NK-92 treated with Interleukin-12 subunit alpha and Interleukin-12 subunit beta, amount 100 ng/mL, for 24 hours (cell line): Measurements from ENCODE around the gene SIPA1L3.

ENCODE experiments used
- DNase-seq: peaks from one replicate; lab custom pipeline; 2025; lab: John Stamatoyannopoulos, UW

Gene SIPA1L3

DNA sequence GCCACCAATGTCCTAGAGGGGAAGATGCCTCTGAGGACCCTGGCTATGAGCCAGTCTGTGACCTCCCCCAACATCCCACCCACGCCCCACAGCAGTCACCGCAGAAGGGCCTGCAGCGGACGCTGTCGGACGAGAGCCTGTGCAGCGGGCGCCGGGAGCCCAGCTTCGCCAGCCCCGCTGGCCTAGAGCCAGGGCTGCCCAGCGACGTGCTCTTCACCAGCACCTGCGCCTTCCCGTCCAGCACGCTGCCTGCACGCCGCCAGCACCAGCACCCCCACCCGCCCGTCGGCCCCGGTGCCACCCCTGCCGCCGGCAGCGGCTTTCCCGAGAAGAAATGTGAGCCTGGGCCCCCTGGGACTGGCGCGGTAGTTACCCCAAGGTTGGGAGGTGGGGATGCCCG is 286.4 kb downstream of the SIPA1L3 start:
- no peak for DNase-seq

DNA sequence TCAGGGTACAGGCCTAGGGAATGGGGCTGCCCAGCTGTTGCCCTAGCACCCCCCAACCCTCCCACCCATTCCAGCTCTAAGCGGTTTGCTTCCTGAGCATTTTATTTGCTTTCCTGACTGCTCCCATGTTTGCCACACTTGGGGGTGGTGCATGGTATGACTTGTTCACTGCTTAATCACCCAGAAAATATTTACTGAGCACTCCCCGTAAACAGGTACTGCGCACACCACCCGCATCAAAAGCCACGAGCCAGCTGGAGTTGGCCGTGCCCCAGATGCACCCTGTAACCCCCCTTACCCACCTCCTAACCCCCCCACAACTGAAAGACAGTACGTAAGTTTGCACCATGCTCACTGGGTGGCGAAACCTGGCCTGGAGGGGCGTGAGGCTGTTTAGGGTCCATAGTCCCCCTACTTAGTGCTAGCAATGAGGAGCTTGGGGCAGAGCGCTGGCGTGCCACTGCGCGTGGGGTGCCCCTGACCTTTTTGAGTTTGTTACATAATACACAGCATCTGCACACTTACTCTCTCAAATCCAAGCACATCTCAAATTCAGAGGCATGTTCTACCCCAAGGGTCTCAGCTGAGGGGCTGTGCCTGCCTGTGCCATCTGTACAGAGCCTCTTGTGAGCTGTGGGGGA is 287.2 kb downstream of the SIPA1L3 start:
- DNase-seq: no peak

DNA sequence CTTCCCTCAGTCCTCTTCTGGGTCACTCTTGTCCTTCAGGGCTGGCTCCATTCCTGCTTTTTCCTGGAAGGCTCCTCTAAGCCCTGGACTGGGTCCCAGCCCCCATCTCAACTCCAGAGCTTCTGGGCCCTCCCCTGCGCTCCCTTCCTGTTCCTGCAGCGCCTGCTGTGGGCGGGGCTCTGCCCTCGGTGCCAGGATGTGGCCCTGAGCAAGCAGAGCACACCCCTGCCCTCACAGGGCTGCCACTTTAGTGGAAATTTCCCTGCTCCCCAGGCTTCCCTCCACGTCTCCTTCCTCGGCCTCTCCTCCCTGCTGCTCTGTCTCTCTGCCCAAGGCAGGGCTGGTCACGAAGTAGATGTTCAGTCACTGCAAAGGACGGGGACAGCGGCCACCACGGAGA is 288.2 kb downstream of the SIPA1L3 start:
- no peak for DNase-seq

DNA sequence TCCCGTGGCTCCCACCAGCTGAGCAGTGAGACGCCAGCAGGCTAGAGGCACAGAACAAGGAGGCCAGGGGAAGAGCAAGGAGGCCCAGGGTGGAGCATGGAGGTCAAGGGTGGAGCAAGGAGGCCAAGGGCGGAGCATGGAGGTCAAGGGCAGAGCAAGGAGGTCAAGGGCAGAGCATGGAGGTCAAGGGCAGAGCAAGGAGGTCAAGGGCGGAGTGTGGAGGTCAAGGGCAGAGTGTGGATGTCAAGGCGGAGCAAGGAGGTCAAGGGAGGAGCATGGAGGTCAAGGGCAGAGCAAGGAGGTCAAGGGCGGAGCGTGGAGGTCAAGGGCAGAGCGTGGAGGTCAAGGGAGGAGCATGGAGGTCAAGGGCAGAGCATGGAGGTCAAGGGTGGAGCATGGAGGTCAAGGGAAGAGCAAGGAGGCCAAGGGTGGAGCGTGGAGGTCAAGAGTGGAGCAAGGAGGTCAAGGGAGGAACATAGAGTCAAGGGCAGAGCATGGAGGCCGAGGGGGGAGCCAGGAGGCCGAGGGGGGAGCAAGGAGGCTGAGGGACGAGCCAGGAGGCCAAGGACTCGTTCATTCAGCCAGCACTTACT is 289.3 kb downstream of the SIPA1L3 start:
- DNase-seq: no peak

DNA sequence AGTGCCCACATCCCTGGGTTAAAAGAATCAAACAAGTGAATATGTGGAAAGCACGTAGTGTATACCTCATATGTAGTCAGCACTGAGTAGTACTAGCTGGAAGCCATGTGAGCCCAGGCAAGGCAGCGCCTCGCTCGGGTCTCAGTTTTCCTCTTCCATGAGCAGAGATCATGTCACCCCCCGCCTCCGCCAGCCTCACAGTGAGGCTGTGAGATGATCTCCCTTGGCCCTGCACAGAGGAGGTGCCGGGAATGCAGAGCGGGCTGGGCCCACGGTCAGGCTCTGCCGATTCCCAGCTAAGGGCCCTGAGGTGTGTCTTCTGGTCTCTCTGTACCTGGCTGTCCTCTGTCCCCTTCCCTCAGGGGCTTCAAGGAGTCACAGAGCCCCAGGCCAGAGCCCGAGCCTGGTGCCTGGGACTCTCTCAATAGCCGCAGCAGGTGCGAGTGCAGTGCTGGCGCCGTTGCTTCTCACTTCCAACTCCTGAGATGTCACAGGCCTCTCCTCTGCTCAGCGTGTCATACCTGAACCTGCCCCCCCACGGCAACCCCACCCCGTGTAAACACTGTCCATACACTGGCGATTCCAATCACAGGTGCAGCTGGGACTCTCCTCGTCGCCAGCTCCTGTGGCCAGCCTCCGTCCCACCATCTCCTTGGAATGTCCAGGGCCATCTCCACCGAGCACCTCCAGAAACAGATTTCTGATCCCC is 290.1 kb downstream of the SIPA1L3 start:
- no peak for DNase-seq

DNA sequence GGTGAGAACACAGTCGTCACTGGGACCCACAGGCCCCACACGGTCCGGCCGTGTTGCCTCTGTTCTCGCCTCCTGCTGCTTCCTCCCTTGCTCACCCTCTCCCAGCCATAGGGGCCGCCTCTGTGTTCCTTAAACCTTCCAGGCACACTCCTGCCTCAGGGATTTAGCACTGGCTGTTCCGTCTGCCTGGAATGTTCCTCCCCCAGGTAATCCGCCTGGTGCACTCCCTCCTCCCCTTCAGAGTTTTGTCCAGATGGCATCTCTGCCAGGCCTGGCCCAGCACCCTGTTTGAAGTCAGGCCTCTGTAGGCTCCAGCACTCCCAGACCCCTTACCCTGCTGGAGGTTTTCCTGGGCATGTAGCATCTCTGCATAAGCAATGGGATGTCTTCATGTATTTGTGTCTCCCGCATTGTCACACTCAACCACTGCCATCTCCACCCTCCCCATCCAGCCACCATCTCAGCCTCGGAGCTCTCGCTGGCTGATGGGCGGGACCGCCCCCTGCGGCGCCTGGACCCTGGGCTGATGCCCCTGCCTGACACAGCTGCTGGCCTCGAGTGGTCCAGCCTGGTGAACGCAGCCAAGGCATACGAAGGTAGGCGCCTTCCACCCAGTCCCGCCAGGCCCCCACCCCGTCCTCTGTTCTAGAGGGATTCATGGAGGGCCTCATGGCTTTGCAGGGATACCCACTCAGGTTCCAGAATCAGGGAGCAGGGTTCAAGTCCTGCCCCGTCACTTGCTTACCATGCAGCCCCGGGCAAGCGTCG is 291.1 kb downstream of the SIPA1L3 start:
- DNase-seq: no peak

DNA sequence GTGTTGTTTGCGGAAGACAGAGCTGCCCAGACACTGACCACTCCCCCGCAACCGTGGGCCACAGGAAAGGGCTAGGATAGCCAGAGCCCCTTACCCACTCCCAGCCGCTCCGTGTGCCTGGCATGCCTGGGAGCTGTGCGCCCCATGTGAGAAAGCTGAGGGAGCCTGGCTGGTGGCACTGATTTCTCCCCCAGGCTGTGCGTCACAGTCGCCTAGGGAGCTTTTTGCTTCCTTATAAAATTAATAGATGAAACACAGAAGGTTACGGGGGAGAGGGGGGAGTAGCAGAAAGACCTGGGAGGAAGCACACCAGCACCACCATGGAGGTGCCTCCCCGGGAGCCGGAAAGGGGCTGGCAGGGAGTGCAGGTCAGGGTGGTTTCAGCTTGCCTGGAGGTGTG is 292.3 kb downstream of the SIPA1L3 start:
- DNase-seq: no peak

DNA sequence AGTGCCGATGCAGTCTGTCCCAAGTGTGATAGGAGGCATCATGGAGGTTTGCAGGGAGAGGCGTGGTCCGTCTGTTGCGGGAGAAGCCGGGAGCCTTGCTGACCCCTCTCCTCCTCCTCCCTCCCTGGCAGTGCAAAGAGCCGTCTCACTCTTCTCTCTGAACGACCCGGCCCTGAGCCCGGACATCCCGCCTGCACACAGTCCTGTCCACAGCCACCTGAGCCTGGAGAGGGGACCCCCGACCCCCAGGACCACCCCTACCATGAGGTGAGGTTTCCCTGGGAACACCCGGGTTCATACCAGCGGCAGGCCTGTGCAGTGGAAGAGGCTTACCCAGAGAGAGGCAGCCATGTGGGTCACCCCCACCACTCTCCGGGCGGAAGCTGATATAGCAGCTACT is 294.7 kb downstream of the SIPA1L3 start:
- no peak for DNase-seq

DNA sequence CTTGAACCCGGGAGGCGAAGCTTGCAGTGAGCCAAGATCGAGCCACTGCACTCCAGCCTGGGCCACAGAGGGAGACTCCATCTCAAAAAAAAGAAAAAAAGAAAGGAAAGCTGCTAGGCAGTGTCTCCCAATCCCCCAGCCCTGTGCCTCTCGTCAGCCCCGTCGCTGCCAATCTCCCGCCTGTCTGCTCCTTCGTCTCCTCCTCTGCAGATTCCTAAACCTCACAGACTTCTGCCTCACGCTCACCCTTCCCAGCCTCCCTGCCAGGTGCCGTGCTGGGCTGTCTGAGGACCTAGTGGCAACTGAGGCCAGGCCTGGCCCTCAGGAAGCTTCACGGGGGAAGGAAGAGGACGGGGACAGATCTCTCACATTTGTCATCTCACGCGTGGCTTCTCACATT is 295.5 kb downstream of the SIPA1L3 start:
- no peak for DNase-seq

DNA sequence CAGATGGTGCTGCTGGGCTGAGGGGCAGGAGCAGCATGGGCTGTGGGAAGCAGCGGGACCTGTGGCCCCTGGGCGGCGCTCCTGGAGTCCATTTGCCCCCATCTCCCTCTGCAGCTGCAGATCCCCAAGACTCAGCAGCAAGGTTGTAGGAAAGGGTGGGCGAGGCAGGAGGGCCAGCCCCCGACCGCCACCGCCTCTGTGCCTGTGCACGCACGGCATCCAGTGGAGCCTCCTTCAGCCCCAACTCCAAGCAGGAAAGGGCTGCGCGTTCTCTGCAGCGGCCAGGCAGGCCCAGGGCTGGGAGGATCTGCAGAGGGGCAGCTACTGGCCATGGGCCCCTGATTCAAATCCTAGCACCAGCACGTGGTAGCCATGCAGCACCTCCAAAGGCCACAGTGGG is 296.2 kb downstream of the SIPA1L3 start:
- no peak for DNase-seq

DNA sequence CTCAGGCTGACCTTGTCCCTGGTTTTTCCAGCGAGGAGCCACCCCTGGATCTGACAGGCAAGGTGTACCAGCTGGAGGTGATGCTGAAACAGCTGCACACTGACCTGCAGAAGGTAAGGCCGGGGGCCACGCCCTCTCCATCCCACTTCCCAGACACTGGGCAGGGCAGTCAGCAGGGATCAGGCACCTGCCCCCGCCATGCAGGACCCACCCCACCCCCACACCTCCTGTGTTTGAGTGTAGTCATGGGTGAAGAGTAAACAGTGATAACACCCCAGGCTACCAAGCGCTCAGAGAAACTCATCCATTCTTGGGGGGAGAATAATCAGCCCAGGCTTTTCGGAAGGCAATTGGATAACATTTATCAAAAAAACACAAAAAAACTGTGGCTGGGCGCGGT is 297.1 kb downstream of the SIPA1L3 start:
- DNase-seq: no peak

DNA sequence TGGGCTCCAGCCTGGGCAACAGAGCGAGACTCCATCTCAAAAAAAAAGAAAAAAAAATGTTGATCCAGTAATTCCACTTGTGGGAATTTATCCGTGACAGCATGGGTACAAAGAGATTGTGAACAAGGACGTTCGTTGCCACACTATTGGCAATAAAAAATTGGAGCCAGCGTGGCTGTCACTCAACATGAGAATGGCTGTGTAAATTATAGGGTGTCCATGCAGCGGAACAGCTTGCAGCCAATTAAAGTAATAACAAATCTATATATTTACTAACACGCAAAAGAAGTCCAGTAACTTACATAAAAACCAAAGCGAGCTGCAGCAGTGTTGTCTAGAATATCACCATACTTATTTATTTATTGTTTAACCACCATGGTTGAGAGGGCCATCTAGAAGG is 297.7 kb downstream of the SIPA1L3 start:
- no peak for DNase-seq

DNA sequence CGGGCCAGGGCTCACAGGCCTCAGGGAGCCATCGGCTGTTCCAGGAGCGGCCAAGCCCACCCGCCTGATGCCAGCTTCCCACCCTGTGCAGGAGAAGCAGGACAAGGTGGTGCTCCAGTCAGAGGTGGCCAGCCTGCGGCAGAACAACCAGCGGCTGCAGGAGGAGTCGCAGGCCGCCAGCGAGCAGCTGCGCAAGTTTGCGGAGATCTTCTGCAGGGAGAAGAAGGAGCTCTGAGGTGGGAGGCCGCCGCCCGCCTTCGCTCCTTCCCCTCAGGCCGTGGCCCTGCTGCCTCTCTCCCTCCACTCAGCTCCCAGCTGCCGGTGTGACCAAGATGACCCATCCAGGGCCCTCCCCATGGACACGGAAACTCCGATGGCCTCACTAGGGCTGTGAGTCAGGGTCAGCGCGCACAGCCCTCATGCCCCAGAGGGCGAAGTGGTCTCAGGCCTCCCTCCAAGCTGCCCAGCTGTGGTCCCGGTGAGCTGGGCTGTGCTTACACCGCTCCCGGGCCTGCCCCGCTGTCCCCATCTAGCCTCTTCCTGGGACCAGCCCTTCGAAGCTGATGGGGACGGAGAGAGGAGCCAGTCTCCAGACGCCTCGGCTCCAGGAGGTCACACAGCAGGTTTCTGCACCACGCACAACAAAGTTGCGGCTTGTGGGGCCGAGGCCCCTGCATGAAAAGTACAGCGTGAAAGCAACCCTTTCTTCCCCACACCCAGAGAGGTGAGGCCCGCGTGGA is 299.2 kb downstream of the SIPA1L3 start:
- no peak for DNase-seq

DNA sequence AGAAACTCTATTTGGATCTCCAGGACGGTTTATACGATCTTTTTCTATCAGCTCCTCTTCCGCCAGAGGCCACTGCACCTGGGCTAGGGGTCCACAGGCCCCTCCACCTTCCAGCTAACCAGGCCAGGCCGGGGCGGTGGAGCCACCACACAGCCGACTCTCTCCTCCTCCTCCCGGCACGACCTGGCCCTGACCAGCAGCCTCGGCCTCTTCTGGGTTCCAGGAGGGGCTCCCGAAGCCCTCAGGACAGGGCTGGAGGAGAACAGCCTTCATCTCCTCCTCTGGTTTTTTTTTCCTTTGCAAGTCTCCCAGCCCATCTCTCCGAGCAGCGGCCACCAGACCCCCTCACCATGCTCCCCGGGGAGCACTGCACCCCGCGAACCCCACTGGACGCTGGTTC is 299.9 kb downstream of the SIPA1L3 start:
- DNase-seq: no peak

DNA sequence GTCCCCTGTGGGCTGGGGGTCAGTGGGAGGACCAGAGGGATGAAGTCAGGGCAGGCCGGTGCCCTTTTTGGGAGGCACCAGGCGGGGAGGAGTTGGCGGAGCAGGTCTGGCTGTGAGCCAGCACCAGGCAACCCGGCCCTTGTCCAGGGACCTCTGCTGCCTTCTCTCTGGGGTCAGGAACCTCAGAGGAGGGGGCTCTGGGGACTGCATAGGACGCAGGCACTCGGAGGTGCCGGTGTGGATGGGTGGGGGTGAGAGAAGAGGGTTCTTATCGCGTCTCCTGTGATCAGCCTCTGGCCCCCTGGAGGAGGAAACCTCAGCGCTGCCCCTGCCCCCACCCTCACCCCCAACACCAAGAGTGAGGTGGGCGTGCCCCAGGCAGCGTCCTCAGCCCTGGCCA is 300.5 kb downstream of the SIPA1L3 start:
- no peak for DNase-seq

DNA sequence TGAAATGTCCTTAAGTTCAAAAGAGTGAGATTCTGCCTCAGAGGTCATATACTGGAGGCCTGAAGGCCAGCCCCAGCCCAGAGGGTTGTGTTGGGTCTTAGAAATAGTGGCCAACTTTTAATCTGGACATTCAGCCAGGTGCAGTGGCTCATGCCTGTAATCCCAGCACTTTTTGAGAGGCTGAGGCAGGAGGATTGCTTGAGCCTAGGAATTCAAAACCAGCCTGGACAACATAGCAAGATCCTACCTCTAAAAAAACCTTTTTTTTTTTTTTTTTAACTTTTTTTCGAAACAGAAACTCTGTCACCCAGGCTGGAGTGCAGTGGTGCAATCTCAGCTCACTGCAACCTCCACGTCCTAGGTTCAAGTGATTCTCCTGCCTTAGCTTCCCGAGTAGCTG is 301.6 kb downstream of the SIPA1L3 start:
- DNase-seq: no peak

DNA sequence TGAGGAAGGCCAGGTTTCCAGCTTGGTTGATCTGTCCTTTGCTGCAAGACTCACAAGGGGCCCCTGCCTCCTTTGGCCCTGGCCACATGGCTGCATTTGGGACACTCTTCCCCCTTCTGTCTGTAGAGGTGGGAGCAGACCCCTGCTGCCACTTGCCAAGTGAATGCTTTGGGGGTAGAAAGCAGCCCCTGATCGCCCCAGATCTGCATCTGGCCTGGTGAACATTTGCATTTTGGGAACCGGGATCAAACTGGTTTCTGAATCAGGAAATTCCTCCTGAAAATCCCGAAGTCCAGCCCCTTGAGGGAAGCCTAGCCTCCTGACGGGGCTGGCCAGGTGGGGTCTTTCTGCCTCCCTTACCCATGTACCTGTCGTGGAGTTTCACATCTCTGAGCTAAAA is 302.1 kb downstream of the SIPA1L3 start:
- no peak for DNase-seq

DNA sequence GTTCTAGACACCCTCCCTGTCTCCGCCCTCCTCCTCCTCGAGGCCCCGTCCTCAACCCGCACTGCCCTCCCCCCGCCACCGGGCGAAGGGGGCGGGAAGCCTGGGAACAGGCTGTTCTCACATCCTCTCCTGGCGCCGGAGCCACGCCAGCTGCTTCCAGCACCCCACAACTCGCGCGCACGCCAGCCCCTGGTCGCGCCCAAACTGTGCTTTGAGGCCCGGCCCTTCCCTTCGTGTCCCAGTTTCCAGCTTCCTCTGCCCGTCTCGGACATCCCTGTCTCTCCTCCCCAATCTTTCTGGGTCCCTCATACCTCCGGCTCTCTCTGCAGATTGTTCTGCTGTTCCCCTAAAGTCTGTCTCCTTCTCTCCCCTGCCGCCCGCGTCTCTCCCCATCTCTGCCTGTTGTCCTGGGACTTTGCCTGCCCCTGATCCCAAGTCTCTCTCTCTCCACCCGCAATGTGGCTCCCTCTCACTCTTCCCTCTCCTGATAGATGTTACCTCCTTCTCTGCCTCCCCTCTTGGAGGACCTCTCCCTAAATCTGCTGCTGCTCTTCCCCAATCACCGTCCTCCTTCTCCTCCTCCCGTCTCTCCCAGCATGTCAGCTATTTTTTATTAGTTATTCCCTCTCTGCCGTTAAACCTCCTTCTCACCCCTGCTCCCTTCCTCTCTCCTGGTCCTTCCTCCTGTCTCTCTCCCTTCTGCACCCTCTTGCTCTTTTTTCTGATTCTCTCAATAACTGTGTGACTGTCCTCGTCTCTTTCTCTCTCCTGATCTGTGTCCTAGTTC is 302.9 kb downstream of the SIPA1L3 start:
- no peak for DNase-seq

DNA sequence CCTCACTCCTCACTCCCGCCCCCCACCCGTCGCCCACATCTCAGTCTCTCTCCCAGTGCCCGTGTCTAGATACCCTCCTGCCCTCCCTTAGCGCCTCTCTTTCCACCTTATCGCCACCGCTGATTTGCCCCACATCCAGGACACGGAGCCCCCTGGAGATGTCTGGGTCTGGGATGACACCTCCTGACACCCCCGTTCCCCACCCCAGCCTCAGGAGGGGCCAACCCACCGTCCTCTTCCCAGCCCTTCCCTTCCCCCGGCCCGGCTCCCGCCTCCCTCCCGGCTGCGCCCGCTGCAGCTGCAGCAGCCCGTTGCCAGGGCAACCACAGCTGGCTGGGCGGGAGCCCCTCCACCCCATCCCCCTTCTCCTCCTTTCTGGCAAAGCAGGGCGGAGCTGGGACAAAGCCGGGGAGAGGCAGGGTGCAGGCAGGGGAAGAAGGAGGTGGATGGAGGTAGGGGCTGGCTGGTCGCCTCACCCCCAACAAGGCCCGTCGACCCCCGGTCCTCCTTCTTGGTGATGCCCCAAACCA is 303.5 kb downstream of the SIPA1L3 start:
- DNase-seq: no peak

DNA sequence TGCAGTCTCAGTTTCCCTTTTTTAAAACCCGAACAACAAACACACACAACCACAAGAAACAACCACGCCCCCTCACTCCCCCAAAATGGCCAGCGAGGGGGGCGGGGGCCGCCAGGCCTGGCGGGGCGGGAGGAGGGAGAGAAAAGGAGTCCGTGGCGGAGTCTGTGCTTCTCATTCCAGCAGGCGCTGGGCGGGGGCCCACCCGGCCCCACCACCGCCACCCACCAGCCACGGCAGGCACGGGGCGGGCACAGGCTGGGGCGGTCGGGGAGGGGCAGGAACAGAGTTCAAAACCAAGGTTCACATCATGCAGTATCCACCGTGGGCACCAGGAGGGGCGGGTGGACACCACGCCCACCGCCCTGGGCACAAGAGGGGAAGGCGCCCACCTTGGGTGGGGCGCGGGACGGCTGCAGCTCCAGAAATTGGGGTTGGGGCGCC is 304.2 kb downstream of the SIPA1L3 start:
- DNase-seq: no peak

DNA sequence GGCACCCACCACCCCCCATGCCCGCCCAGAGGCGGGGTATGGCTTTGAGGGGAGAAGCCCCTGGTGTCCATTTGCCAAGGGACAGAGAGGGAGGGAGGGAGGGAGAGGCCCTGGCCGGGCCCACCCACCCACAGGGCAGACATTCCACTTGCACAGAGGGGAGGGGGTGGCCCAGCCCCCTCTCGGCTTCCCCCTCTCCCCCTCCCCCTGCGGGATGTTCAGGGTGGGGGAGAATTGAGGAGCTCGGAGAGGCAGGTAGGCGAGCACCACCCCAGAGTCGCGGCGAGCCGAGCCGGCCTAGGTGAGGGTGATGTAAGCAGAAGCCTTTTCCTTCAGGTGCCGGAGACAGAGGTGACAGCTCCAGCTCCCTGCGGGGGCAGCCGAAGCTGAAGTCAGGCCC is 304.8 kb downstream of the SIPA1L3 start:
- DNase-seq: no peak
